Measurements from ENCODE around the gene ERICH3. TPM values are rescaled to one million over a fixed set of nuclear protein-coding genes. Genes with fewer than 3 reads are reported as not detected.

ERICH3 gene
- total and polyA plus RNA-seq, 9 of the 15 experiments (the other 6 are each of a cell fraction or from before 2014, with no cell fraction given): not detected

DNA sequence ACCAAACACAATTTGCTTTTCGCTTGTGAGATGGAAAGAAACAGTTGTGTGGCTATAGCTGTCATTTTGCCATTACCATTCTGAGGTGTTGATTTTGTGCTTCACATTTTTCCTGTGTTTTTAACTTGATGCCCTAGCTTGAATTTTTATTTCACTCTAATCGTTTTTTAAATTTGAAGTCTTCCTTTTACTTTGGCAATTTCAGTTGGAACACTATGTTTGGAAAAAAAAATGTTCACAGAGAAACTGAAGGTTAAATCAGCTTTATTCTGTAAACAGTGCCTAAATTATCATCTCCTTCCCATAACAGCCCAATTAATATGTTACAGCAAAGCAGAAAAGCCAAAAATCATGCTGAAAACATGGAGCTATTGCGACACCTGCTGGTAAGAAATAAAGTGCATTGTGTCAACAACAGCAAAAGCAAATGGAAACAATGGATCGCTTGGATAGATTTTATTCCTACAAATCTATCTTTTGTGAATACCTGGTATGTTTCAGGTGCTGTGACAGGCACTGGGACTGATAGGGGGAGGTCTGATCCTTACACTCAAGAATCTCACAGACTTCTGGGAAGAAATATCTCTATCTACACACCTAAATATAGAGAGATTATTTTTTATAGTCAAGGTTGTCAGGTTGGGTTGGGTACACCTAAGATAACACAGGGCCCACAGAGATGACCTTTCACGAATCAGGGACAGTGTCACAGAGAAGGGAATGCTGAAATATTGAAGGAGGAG, 16.2 kb upstream of the ERICH3 start (continued):
- TF ChIP-seq, protein P1, sequence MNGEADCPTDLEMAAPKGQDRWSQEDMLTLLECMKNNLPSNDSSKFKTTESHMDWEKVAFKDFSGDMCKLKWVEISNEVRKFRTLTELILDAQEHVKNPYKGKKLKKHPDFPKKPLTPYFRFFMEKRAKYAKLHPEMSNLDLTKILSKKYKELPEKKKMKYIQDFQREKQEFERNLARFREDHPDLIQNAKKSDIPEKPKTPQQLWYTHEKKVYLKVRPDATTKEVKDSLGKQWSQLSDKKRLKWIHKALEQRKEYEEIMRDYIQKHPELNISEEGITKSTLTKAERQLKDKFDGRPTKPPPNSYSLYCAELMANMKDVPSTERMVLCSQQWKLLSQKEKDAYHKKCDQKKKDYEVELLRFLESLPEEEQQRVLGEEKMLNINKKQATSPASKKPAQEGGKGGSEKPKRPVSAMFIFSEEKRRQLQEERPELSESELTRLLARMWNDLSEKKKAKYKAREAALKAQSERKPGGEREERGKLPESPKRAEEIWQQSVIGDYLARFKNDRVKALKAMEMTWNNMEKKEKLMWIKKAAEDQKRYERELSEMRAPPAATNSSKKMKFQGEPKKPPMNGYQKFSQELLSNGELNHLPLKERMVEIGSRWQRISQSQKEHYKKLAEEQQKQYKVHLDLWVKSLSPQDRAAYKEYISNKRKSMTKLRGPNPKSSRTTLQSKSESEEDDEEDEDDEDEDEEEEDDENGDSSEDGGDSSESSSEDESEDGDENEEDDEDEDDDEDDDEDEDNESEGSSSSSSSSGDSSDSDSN (IDR thresholded peaks at IDR 0.05; ENCODE audit: borderline replicate concordance in 1 of 2, low read depth in 2 of 2, low read length in 2 of 2): no peak
- TF ChIP-seq CEBPB (tag; IDR thresholded peaks at IDR 0.05) (peak; percentile 89), SMC3 (conservative IDR thresholded peaks at IDR 0.05; ENCODE audit: insufficient read depth, low read depth, low read length) (peak; percentile 47), SRSF9 (IDR thresholded peaks at IDR 0.05; ENCODE audit: borderline replicate concordance, low read depth, low read length) (no peak), PURB (CRISPR knock-in tag; IDR thresholded peaks at IDR 0.05; ENCODE audit: low read depth) (no peak)
- TF ChIP-seq, protein P2, sequence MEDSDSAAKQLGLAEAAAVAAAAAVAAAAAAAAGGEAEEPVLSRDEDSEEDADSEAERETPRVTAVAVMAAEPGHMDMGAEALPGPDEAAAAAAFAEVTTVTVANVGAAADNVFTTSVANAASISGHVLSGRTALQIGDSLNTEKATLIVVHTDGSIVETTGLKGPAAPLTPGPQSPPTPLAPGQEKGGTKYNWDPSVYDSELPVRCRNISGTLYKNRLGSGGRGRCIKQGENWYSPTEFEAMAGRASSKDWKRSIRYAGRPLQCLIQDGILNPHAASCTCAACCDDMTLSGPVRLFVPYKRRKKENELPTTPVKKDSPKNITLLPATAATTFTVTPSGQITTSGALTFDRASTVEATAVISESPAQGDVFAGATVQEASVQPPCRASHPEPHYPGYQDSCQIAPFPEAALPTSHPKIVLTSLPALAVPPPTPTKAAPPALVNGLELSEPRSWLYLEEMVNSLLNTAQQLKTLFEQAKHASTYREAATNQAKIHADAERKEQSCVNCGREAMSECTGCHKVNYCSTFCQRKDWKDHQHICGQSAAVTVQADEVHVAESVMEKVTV (CRISPR knock-in tag; IDR thresholded peaks at IDR 0.05): peak; percentile 66
